GM12875 (cell line): ENCODE measurements around the gene CRYBA4.

Experiments used
- H3K4me3 ChIP-seq: one replicate; pipeline ENCODE4 v1.5.1; 2011; ENCODE audit warnings: low read depth, low read length, control low read depth
- CTCF ChIP-seq: IDR thresholded peaks from 2 replicates; pipeline ENCODE4 v1.5.1; 2011; ENCODE audit warnings: low read depth, mild to moderate bottlenecking, control low read depth, inconsistent platforms, low read length, moderate library complexity, borderline replicate concordance; ENCODE audit not compliant: insufficient read depth

Gene CRYBA4

GRCh38 chr22:26623984-26624383, 2.2 kb downstream of the CRYBA4 start:
- H3K4me3 ChIP-seq = no peak overlapping the region
- TF ChIP-seq CTCF = no peak

- TF ChIP-seq CTCF = no peak
- H3K4me3 ChIP-seq = no peak overlapping the region
These were observed 3.0 kb downstream of the CRYBA4 start for GRCh38 chr22:26624803-26625202.

DNA sequence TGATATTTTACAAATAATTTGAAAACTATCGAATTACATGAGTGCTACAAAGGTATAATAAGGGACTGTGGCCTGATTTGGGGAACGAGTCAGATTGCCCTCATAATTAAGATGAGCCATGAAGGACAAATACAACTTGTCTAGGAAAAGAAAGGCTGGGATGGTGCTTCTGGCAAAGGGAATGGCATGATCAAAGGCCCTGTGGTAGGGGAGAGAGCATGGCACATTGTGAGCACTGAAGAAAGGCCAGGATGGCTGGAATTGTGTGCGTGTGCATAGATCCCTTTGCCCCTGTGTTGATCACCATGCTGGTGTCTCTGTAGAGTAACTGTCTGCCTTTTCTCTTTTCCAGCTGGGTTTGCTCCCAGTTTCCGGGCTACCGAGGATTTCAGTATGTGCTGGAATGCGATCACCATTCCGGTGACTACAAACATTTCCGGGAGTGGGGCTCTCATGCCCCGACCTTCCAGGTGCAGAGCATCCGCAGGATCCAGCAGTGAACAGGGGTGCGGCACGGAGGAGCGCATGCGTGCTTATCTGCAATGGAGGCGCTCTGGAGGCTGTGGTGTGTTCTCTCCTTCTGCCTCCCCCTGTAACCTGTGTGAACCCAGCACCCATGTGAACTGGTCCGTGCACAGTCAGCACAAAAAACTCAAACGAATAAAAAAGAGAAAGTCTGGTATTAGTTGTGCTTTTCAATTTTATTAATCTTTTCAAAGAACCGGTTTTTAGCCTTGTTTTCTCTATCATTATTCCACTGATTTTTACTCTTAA, 8.4 kb downstream of the CRYBA4 start:
- TF ChIP-seq CTCF = no peak
- H3K4me3 ChIP-seq = no peak overlapping the region

DNA sequence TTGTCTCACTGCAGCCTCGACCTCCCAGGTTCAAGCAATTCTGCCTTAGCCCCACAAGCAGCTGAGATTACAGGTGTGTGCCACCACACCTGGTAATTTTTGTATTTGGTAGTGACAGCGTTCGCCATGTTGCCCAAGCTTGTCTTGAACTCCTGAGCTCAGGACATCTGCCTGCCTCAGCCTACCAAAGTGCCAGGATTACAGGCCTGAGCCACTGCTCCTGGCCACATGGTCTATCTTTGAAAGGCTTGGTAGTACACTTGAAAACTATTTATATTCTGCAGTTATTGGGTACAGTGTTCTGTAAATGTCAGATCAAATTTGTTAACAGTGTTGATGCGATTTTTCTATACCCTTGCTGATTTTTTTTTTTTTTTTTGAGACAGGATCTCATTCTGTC, 9.5 kb downstream of the CRYBA4 start:
- TF ChIP-seq CTCF = no peak
- no peak overlapping the region for H3K4me3 ChIP-seq

GRCh38 chr22:26632422-26633155, 10.8 kb downstream of the CRYBA4 start:
- no peak for TF ChIP-seq CTCF
- H3K4me3 ChIP-seq = no peak overlapping the region

- TF ChIP-seq CTCF = no peak
- no peak overlapping the region for H3K4me3 ChIP-seq
These were observed 12.4 kb downstream of the CRYBA4 start for GRCh38 chr22:26634189-26634588.

GRCh38 chr22:26635117-26635516, 13.4 kb downstream of the CRYBA4 start:
- H3K4me3 ChIP-seq = no peak overlapping the region
- no peak for TF ChIP-seq CTCF
